HL-60 (cell line): Measurements from ENCODE around the gene LRRC7.
A peak's percentile ranks its signal among the peaks of the same experiment; 100 is the strongest.

Experiments used
- DNase-seq, 2 experiments: peaks; one replicate each; pipeline ENCODE4 v3.0.0-alpha.2; 2010 to 2020; ENCODE audit warnings: low read depth in 1 of 2, low spot score in 1 of 2
- H3K27ac ChIP-seq: fragments of 250-450 bp; sonication (Bioruptor Pico); replicated peaks from 2 replicates; pipeline ENCODE4 v1.5.1; 2020; ENCODE audit warnings: mild to moderate bottlenecking, moderate library complexity
- H3K27me3 ChIP-seq: fragments of 250-450 bp; sonication (Bioruptor Pico); 2 replicates; pipeline ENCODE4 v1.5.1; 2021; ENCODE audit warnings: mild to moderate bottlenecking, moderate library complexity; ENCODE audit not compliant: insufficient read depth, poor library complexity, severe bottlenecking
- H3K4me3 ChIP-seq: replicated peaks from 2 replicates; pipeline ENCODE4 v1.5.1; 2011; ENCODE audit warnings: mild to moderate bottlenecking, control low read depth, low read length; ENCODE audit not compliant: insufficient read depth
- CTCF ChIP-seq: IDR thresholded peaks from one replicate; pipeline ENCODE4 v1.5.1; 2011; ENCODE audit warnings: low read length, control low read depth, inconsistent platforms; ENCODE audit not compliant: insufficient read depth
- GABPA ChIP-seq: IDR thresholded peaks from 2 replicates; pipeline ENCODE4 v1.6.1; 2012; ENCODE audit warnings: low read depth
- POLR2AphosphoS5 ChIP-seq: IDR thresholded peaks from 2 replicates; pipeline ENCODE4 v1.6.1; 2012; ENCODE audit warnings: low read depth
- REST ChIP-seq: IDR thresholded peaks from 2 replicates; pipeline ENCODE4 v1.6.1; 2012; ENCODE audit warnings: low read depth; ENCODE audit not compliant: insufficient replicate concordance
- SPI1 ChIP-seq: IDR thresholded peaks from 2 replicates; pipeline ENCODE4 v1.6.1; 2012; ENCODE audit warnings: low read depth, mild to moderate bottlenecking, borderline replicate concordance
- long read RNA-seq: library from polyadenylated mRNA; unstranded; transcript quantifications from one replicate; pipeline ENCODE4 v2.0.0, GENCODE V29; 2020

LRRC7 gene
- long read RNA-seq, partial matches to known transcripts: 0 of 2 reads
- long read RNA-seq, other reads (novel, unspliced or antisense): 2 of 2 reads

- Histone ChIP-seq H3K27me3 (peaks cover 30% of the 10 kb centered on the region), H3K27ac (no peak within 1 kb of the TSS), H3K4me3 (0 out of 2 replicates have a peak within 1 kb of the TSS, but pooled peaks have one; percentile 4)
- no peak for DNase-seq
- TF ChIP-seq REST (no peak), CTCF (no peak), SPI1 (no peak), GABPA (no peak), POLR2AphosphoS5 (no peak)
Measured at GRCh38 chr1:69567652-69568420, at the start of gene LRRC7. Gene LRRC7, plus strand, starts transcription at chr1:69567922. Its CDS starts 718 bp downstream, at chr1:69568640.

- Histone ChIP-seq H3K4me3 (no peak overlapping the region), H3K27me3 (no peaks in the 10 kb centered on the region), H3K27ac (no peak overlapping the region)
- TF ChIP-seq CTCF (no peak), POLR2AphosphoS5 (no peak), SPI1 (no peak), REST (no peak), GABPA (no peak)
- DNase-seq: no peak
Measured at GRCh38 chr1:69519006-69519405, 48.7 kb upstream of the LRRC7 start.

- DNase-seq: no peak
- Histone ChIP-seq H3K27ac (no peak overlapping the region), H3K27me3 (no peaks in the 10 kb centered on the region), H3K4me3 (no peak overlapping the region)
- TF ChIP-seq SPI1: no peak
- no peak for TF ChIP-seq GABPA
- no peak for TF ChIP-seq POLR2AphosphoS5
- no peak for TF ChIP-seq CTCF
- no peak for TF ChIP-seq REST
Measured at GRCh38 chr1:69520326-69520725, 47.4 kb upstream of the LRRC7 start.
